MM.1S (cell line): ENCODE data around the gene ITGB3.

Source experiments
- EZH2 ChIP-seq: fragments of 300-600 bp; sonication (generic); optimal IDR thresholded peaks from 2 replicates; pipeline ENCODE3; 2017; ENCODE audit warnings: low read depth, mild to moderate bottlenecking, antibody characterized with exemption, low read length, mixed read lengths
- TF ChIP-seq, protein P1 (sequence below): fragments of 300-600 bp; sonication (generic); IDR thresholded peaks from 2 replicates; pipeline ENCODE4 v1.5.1; 2016; ENCODE audit warnings: antibody characterized with exemption, low read length, mixed read lengths

DNA sequence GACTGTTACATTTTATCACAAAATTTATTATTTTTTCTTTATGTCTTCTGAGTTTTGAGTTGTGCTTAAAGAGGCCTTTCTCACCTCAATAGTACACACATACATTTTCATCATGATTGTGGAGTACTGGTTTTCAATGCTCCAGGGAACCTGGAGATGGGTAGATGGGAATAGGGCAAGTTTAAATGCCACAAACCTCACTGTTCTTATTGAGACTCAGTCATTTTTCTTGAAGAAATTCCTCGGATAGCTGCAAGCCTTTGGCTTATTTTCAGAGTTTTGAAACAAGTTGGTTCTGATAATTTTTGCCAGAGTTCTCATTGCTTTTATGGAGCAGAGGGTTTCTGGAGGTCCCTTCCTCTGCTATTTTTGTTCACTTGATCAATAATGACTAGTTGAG, 105.0 kb downstream of the ITGB3 start:
- TF ChIP-seq, protein P1, sequence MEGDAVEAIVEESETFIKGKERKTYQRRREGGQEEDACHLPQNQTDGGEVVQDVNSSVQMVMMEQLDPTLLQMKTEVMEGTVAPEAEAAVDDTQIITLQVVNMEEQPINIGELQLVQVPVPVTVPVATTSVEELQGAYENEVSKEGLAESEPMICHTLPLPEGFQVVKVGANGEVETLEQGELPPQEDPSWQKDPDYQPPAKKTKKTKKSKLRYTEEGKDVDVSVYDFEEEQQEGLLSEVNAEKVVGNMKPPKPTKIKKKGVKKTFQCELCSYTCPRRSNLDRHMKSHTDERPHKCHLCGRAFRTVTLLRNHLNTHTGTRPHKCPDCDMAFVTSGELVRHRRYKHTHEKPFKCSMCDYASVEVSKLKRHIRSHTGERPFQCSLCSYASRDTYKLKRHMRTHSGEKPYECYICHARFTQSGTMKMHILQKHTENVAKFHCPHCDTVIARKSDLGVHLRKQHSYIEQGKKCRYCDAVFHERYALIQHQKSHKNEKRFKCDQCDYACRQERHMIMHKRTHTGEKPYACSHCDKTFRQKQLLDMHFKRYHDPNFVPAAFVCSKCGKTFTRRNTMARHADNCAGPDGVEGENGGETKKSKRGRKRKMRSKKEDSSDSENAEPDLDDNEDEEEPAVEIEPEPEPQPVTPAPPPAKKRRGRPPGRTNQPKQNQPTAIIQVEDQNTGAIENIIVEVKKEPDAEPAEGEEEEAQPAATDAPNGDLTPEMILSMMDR = no peak
- no peak for TF ChIP-seq EZH2
